IPS-11a (cell line): ENCODE data around the gene SNRNP48.

ENCODE experiments used
- H3K4me3 ChIP-seq: one replicate; pipeline ENCODE4 v1.5.1; 2013; ENCODE audit warnings: low read depth, low read length, control low read depth

The SNRNP48 gene

DNA sequence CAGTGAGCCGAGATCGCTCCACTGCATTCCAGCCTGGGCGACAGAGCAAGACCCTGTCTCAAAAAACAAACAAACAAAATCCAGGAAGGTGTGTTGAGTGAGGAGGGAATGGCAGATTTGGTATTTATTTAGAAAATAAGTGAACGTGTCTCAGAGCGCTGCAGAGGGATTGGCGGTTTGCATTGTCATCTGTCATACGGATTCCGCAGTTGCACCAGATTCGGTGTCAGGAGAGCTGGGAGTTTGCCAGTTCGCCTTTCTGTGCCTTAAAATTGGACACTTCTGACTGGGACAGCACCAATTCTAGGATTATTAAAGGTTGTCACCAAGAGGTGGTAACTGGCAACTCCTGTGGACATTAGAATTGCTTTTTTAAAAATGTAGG is 912 bp downstream of the SNRNP48 start:
- peak overlapping the region; percentile 82 for H3K4me3 ChIP-seq

DNA sequence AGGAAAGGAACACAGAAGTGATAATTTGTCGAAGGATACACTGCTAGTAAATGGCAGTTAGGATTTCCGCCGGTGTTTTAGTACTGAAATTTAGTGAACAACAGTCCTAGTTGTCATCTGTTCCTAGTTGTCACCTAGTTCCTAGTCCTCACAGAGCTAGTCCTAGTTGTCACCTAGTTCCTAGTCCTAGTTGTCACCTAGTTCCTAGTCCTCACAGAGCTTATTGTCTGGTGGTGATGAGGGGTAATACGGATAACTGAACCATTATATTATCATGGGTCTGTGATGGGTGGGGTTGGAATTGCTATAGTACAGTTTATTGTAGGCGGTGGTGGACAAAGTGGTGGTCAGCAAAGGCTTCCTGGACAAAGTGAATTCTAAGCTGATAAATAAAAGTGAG is 1.8 kb downstream of the SNRNP48 start:
- H3K4me3 ChIP-seq = no peak overlapping the region

DNA sequence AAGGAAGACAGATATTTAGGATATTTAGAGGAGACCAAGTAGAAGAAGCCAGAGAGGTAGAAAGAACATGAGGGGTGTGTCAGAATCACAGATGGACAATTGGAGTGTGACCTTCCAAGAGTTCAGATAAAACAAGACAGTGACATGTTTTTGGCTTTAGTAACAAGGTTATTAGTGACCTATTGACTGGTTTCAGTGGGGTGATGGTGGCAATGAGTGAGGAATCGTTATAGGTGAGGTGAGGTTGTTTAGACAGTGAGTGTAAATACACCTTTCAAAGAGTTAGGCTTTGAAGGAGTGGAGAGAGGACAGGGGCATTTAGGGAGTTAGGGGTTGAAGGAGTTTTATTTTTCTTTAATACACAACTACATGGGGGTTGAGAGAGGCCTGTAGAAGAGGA is 3.2 kb downstream of the SNRNP48 start:
- no peak overlapping the region for H3K4me3 ChIP-seq

DNA sequence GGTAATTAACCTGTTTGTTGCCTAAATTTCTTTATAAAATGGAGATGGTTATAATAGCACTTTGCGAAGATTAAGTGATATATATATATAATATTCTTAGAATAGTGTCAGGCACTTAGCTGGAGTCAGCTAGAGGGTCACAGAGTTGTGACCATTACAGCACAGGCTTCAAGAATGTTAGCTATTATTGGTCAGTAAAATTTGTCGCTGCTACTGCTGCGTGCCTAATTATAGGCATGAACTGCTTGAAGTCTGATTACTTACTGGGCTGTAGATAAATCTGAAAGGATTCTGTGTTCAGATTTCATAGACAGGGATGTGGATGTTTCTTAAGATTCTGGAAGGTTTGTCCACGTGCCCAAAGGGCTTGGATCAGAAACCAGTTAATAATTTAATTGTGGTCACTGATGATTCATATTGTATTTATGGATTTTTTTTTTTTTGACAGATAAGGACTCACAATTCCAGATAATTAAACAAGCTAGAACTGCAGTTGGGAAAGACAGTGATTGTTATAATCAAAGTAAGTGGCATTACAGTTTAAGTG is 4.7 kb downstream of the SNRNP48 start:
- no peak overlapping the region for H3K4me3 ChIP-seq

- no peak overlapping the region for H3K4me3 ChIP-seq
Measured at GRCh38 chr6:7604003-7604402, 14.0 kb downstream of the SNRNP48 start.

GRCh38 chr6:7604506-7604905 is 14.5 kb downstream of the SNRNP48 start:
- no peak overlapping the region for H3K4me3 ChIP-seq

DNA sequence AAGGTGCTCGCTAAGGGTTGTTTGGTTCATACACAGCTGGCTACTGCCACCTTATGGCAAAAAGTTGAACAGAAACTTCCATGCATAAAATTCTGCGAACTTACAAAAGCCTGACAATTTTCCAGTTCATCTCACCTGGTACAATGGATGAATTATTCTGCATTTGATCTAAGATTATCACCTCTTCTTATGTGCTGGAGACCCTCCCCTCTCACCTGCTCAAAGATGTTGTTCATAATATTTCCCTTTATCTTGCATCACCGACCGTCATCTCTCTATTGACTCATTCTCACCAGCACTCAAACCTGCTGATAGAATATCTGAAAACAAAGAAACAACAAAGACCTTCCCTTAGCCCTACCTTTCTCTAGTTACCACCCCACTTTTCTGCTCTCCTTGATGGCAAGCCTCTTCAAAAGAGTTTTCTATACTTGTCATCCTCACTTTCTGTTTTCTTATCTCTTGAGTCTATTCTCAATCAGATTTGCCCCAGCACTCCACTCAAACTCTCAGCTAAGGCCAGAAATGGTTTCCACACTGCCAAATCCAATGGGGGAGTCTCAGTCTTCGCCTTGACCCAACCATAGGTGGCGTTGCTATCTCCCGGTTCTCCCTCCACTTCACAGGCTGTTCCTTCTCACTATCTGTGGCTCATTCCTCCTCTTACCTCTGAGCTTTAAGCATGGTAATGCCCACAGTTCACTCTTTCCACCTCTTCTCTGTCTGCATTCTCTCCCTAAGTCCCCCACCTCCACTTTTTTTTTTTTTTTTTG is 25.8 kb downstream of the SNRNP48 start:
- no peak overlapping the region for H3K4me3 ChIP-seq

- H3K4me3 ChIP-seq = no peak overlapping the region
Measured at GRCh38 chr6:7617801-7618764, 28.1 kb downstream of the SNRNP48 start.

DNA sequence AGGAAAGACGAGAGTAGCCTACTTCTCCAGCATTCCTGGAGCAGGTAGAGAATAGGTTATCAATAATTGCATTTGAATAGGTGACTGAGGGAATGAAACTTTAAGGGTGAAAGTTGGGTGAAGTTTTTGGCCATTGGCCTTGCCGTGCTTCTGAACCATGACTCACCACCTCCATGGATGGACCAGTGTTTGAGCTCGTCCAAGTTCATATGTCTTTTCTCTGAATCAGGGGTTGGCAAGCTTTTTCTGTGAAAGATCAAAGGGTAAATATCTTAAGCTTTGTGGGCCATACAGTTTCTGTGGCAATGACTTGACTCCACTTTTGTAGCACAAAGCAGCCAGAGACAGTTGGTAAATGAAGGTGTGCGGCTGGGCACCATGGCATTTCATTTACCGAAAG is 31.8 kb downstream of the SNRNP48 start:
- no peak overlapping the region for H3K4me3 ChIP-seq

GRCh38 chr6:7624796-7625710 is 35.1 kb downstream of the SNRNP48 start:
- no peak overlapping the region for H3K4me3 ChIP-seq

GRCh38 chr6:7628479-7628878 is 38.5 kb downstream of the SNRNP48 start:
- H3K4me3 ChIP-seq = no peak overlapping the region

GRCh38 chr6:7628909-7629308 is 38.9 kb downstream of the SNRNP48 start:
- H3K4me3 ChIP-seq = no peak overlapping the region

- H3K4me3 ChIP-seq = no peak overlapping the region
Measured at GRCh38 chr6:7629321-7629720, 39.3 kb downstream of the SNRNP48 start.

DNA sequence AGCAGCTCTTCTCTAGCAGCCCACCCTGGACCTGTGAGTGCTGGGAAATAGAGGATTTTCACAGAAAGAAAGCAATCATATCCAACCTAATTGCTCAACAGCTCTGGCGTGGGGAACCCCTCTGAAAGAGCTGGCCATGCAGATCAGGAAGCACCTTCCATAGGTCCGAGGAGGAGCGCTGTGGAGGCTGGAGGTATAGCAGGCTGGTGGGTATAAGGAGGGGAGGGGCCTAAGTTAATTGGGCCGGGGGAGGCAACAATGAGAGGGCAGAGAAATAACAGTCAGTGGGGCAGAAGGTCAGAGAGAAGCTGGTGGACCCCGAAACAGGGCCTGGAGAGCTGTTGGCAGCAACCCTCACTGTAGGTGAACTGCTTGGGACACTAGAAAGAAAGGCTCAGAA is 40.8 kb downstream of the SNRNP48 start:
- H3K4me3 ChIP-seq = no peak overlapping the region

DNA sequence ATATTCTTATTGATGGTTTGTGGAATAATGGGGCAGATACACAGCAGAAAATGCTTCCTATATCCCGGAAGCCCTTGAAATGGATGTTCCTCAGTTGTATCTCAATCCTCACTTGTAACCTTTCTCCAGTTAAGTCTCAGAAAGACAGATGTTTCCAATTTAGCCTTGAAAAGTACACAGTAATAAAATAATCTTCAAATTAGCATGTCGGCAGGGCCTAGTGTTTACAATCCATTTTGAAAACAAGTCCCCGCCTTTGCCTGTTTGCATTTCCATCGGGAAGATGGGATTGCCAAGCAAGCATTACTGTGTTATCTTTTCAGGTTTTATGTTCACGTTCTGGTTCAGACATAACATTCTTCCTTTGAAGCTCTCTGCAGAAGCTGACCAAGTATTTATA is 41.5 kb downstream of the SNRNP48 start:
- no peak overlapping the region for H3K4me3 ChIP-seq

DNA sequence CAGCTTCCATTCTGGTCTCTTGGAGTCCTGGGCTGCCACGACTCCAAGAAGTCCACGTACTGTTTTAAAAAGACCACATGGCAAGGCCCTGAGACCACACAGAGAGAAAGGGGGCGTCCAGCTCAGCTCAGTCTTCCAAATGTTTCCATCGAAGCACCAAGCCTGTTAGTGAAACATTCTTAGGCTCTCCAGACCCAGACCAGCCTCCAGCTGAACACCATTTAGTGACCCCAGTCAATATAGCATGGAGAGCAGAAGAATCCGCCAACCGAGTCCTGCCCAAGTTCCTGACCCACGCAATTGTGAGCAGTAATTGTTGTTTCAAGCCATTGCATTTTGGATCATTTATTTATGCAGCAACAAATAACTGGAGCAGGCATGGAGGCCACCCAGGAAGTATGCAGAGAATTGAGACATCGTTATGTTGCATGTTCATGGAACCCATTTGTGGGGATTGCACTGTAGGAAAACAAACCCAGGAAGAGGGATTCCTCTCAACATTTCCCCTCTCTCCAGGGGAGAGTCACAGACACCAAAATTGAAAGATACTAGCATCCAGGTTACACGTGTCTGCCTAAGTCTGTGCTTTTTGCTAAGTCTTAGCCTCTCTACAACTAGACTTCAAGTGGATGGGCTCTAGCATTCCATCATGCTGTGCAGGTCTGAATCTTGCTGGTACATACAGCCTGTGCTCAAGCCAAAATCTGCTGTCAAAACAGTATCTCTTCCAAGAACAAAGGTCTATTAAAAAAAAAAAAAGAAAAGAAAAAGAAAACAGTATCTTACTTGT is 42.7 kb downstream of the SNRNP48 start:
- H3K4me3 ChIP-seq = no peak overlapping the region

- no peak overlapping the region for H3K4me3 ChIP-seq
Measured at GRCh38 chr6:7633361-7633760, 43.4 kb downstream of the SNRNP48 start.

GRCh38 chr6:7636151-7636550 is 46.2 kb downstream of the SNRNP48 start:
- no peak overlapping the region for H3K4me3 ChIP-seq

- H3K4me3 ChIP-seq = no peak overlapping the region
Measured at GRCh38 chr6:7637533-7637932, 47.5 kb downstream of the SNRNP48 start.

GRCh38 chr6:7639427-7639826 is 49.4 kb downstream of the SNRNP48 start:
- H3K4me3 ChIP-seq = no peak overlapping the region
